Measurements from ENCODE around the gene L3MBTL1.
A peak's percentile ranks its signal among the peaks of the same experiment; 100 is the strongest.
"Not testable (repeated sequence)": the region's sequence is repeated elsewhere in the genome, so short reads cannot be mapped to it uniquely, and the experiment has no call there.

Gene L3MBTL1

GRCh38 chr20:43507150-43508080, at the start of gene L3MBTL1:
Gene L3MBTL1, plus strand, starts transcription at chr20:43507697. Its CDS starts 5,807 bp downstream, at chr20:43513504.
- DNase-seq = no peak

DNA sequence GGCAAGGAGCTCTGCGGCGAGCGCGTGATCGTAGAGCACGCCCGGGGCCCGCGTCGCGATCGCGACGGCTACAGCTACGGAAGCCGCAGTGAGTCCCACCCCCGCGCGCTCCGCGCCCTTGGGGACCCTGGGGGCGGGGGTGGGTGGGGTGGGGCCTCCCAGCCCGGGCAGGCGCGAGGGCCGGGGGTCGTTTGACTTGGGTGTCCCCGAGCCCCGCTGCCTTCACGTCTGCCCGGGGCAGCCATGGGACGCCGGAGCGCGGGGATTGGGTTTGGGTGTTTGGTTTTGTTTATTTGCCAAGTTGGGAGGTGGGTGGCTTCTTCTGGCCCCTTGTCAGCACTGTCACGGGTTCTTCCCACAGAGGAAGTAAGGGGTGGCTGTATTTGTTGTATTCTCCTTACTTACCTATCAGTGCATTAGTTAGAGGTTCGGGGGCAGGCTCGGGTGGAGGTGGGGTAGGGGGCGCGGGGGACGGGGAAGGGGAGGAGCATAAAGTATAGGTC, 49.0 kb upstream of the L3MBTL1 start:
- no peak for DNase-seq

GRCh38 chr20:43459022-43459942, 48.2 kb upstream of the L3MBTL1 start:
- DNase-seq = peak; percentile 11

GRCh38 chr20:43460172-43460829, 47.2 kb upstream of the L3MBTL1 start:
- DNase-seq = no peak

DNA sequence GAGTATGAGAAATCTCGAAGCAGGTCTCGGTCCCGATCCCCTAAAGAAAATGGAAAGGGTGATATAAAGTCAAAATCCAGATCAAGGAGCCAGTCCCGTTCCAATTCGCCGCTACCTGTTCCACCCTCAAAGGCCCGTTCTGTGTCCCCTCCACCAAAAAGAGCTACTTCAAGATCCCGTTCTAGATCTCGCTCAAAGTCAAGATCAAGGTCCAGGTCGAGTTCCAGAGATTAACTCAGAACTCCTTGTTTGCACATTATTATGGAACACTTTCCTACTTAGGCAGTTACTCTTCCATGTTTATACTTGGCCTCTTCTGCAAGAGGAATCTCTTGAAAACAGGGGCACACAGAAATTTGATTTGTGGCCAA, 46.7 kb upstream of the L3MBTL1 start:
- no peak for DNase-seq

- DNase-seq = no peak
These were observed 45.4 kb upstream of the L3MBTL1 start for GRCh38 chr20:43461894-43462659.

- no peak for DNase-seq
These were observed 44.6 kb upstream of the L3MBTL1 start for GRCh38 chr20:43462660-43463526.

DNA sequence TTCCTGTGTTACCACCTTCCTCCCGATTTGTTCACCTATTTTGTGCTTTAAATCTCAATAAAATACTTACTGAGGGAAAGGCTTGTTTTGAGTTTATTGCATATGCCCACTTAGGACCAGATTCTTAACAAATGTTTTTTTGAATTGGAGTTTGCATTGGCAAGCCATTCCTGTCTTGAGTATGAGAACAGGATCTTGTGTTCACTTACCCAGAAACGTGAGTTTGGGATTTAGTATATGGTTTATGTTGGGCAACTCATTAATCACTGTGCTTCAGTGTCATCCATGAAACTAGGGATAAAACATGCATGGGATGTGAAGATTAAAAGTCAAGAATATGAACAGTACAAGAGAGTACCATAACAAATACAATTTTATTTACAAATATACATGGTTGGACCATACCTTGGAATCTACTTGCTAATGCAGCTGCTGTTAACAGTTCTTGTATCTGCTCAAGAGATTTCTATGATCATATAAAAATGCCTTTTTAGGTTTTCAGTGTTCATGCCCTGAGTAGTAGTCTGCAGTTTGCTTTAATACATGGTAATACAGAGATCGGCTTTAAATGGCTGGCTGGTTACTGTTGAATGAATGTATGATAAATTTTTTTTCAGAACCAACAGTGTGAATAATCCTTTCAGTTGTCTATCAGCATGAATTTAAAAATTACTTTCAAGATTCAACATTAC, 43.8 kb upstream of the L3MBTL1 start:
- DNase-seq = no peak

GRCh38 chr20:43464219-43464790, 43.2 kb upstream of the L3MBTL1 start:
- DNase-seq = no peak

DNA sequence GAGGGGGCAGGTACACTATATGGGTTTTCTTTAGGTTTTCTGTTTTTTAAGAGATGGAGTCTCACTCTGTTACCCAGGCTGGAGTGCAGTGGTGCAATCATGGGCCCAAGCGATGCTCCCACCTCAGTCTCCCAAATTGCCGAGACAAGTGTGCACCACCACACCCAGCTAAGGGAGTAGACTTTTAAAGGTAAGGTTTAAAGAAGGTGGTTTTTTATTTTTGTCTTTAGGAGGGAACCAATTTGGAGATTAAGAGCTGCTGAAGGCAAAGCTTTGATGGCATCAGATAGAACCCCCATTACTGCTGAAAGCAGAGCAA, 41.9 kb upstream of the L3MBTL1 start:
- DNase-seq = no peak

DNA sequence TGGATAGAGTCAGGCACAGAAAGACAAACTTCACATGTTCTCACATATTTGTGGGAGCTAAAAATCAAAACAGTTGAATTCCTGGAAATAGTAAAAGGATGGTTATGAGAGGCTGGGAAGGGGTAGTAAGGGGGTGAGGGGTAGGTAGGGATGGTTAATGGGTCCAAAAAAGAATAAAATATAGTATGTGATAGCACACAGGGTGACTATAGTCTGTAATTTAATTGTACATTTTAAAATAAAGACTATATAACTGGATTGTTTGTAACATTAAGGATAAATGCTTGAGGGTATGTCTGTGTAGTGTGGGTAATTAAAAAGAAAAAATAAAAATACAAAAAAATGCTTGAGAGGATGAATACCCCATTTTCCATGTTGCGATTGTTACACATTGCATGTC, 39.9 kb upstream of the L3MBTL1 start:
- DNase-seq = no peak

DNA sequence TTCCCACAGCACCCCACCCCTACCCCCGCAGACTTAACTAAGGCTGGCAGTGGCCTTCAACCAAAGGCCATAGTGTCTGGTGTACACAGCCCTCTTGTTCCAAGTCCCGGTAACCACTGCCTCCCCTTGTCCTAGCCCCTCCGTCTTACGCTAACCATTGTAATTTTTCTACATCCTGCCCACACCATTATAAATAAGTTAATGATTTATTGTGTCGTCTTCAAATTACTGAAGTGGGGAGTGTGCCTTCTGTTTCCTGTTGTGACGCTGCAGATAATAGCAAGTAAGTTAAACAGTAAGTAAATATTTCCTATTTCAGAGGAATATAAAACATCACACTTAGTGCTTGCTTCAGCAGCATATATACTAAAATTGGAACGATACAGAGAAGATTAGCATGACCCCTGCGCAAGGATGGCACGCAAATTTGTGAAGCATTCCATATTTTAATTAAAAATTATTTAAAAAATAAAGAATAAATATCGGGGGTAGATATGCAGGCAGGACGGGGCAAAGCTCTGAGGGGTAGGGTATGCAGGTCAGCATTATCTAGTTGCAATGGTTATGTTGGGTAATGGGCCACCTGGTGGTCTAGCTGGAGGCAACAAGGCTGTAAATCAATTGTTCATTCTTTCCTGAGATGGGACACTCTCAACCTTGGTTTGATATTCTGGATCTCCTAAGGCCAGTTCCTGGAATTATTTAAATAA, 34.7 kb upstream of the L3MBTL1 start:
- DNase-seq = no peak

DNA sequence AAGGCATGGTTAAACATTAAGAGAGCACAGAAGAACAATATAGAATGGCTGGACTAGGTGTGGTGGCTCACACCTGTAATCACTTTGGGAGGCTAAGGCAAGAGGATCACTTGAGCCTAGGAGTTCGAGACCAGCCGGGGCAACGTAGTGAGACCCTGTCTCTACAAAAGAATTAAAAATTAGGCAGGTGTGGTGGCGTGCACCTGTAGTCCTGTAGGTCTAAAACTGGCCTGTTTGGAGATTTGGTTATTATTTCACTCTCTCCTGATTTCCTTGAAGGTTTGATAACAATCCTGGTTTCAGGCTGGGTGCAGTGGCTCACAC, 34.2 kb upstream of the L3MBTL1 start:
- no peak for DNase-seq

- DNase-seq = no peak
These were observed 30.3 kb upstream of the L3MBTL1 start for GRCh38 chr20:43477193-43477592.

GRCh38 chr20:43477619-43478018, 29.9 kb upstream of the L3MBTL1 start:
- no peak for DNase-seq

DNA sequence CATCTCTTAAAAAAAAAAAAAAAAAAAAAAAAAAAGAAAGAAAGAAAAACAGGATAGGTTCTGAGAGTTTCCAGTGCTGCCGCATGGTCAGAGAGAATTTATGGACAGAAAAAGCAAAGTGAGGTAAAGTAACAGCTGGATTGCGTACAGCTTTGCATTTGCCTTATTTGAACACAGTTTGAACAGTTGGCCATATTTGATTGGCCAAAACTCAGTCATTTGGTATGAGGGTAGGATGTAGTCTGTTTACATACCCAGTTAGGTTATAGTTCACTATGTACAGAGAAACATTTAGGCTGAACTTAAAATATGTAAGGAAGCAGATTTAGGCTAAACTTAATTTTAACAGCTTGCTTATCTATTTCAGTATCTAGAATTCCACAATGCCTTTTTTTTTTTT, 17.5 kb upstream of the L3MBTL1 start:
- no peak for DNase-seq

GRCh38 chr20:43492101-43492500, 15.4 kb upstream of the L3MBTL1 start:
- DNase-seq = no peak

GRCh38 chr20:43495388-43495787, 12.1 kb upstream of the L3MBTL1 start:
- no peak for DNase-seq

GRCh38 chr20:43502021-43502420, 5.5 kb upstream of the L3MBTL1 start:
- DNase-seq = not testable (repeated sequence)

DNA sequence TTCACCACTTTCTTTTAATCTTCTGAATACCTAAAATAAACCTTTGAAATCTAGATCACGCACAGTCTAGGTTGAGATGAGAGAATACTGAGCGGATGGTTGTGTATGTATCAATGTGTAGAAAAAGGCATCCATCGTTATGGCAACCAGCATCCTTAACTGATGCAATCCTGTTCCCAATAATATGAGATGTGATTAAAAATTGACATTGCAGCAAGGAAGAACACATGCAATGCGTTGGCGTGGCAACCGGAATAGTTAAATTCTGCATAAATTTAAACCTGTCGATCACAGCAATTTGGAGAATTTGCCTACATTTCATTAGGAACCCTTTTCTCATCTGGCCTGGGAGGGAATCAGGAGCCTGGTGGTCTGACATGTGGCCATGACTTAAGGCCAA, 1.3 kb upstream of the L3MBTL1 start:
- no peak for DNase-seq

Data from MV-4-11 (cell line).